Stimulated activated CD4-positive, alpha-beta T cell treated with anti-CD3 and anti-CD28 coated beads, Interleukin-1b, Interleukin-23, amount 100 ng/mL, for 48 hours (primary cell): ENCODE data around the gene BICC1.

Experiments
- DNase-seq: peaks from one replicate; pipeline ENCODE4 v3.0.0-alpha.2; 2020

Gene BICC1

DNA sequence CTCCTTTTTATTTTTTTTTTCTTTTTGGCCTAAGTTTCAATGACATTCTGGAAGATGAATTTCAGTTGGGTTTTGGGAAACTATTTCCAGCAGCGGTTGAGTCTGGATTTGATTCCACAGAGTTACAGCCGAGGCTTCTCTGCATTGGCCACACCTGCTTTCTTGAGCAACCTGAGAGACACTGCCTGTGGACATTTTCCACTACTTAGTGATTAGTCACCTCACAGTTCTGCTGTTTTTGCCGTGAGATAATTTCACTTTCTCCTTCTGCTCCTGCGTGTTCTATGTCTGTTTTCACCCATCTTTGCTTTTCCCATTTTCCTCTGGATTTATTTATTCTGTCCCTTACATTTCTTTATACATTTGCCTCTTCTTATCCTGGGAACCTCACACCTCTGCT lies 243.0 kb downstream of the BICC1 start:
- DNase-seq = no peak

DNA sequence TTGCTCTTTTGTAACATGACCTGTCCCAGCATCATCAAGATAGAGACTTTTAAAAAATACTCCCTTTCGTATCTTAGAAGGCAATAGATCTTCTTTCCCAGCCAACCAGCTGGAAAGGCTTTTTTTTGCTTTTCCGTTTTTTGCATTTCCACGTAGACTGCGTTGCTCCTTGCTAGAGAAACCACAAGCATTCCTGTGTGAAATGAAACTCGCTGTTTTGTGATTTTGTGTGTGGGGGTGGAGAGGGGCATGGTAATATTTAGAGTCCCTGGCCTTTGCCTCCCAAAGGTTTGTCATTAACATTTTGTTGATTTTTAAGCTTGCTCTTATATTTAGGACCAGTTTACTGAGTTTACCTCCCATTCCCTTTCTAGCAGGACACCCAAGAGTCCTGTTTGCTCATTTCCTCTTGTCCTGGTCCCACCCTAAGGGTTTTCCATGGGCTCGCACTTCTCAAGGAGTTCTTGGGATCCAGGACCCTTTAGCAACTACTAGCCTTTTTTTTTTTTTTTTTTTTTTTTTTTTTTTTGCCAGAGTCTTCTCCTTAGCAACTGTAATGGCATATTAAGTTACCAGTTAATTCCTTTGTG lies 243.6 kb downstream of the BICC1 start:
- no peak for DNase-seq

DNA sequence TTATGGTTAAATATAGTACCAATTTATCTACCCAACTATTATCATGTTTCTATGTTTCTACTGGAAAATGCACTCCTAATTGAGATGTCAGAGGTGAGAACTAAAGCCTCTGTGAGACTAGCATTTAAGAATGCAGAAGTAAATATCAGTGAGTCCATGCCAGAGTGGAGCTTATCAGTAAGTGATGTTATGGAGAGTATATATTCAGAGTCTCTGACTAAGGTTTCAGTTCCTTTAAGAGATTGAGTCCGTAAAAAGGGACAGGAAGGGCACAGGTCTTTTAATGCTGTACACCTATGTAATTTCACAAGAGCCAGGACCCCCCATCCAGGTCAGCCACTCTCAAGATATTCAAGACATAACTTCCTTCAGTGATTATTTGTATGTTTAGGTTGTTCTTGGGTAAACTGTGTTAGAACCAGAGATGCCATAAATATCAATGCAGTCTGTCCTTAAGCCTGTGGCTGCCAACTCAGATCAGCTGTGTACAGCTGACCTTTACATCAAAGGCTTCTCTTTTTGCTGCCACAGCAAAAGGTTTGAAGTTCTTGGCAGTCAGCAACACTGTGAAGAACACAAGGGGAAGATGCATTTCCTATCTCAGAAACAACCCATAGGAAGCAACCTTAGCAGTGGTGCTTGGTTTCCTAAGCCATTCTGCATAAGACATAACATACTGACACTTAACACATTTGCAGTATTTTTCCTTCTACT lies 244.8 kb downstream of the BICC1 start:
- DNase-seq = no peak

DNA sequence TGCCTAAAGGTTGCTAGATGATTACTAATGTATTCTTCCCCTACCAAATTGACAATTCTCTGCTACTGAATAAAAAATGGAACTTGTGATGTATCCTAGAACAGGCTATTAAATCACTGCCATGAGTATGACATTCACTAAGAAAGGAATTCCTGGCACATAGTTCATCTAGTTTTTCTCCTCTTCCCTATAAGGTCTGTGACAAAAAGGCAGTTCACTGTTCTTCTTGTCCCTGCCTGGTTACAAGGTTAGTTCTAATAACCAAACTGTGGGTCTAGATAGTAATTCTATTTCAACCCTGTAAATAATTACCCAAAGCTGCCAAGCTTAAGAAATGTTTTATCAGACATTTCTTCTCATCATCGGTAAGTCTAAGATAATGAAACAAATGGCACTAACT lies 245.6 kb downstream of the BICC1 start:
- no peak for DNase-seq

DNA sequence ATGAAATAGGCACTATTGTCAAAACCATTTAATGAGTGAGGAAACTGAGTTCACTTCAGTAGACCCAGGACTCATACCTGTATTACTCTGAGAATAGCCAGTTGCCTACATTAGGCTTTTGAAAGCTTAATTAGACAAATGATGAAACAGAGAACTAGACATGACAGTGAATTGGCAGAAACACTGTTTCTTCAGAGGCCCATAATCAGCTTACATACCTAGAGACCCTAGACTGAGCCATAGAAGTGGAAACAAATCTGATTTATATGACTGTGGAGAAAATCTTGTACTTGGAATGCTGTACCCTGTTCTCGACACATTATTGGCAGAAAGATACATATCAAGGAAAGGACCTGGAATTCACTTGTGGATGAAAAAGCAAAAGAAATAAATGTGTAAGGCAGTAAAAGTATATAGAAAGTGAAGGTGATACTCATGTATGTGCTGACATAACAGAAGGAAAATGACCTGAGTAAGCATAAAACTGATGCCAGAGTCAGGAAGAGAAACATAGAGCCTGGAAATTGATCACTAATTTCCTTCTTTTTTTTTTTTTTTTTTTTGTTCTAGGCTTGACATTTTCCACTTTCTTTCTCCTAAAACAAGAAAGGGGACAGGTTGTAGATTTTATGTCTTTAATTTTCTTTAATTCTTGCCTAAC lies 251.5 kb downstream of the BICC1 start:
- DNase-seq = no peak

DNA sequence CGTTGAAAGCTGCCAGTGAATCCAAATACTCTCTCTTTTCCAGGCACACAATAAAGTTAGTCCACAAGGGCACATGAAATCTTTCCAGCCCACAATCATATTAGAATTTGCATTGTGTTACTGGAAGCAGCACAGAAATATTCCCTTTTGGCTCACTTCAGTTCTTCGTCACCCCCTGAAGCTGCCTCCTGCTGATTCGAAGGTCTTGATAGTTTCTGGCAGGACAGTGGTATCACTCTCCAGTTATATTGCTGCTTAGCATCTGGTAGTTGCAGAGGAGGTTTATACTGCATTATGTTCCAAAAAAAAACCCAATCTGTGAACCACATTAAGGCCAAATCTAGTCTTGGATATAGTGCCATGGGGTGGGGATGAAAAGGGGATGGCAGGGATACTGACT lies 253.2 kb downstream of the BICC1 start:
- no peak for DNase-seq

DNA sequence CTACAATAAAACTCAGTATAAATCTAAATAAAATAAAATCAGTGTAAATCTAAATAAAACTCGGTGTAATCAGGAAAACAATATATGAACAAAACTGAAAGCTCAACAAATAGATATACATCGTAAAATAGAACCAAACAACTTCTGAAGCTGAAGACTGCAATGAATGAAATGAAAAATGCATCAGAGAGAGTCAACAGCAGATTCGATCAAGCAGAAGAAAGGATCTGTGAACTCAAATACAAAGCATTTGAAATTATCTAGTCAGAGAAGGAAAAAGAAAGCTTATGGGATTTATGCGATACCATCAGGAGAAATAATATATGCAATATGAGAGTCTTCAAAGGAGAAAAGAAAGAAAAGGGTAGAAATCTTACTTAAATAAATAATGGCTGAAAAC lies 255.0 kb downstream of the BICC1 start:
- no peak for DNase-seq

DNA sequence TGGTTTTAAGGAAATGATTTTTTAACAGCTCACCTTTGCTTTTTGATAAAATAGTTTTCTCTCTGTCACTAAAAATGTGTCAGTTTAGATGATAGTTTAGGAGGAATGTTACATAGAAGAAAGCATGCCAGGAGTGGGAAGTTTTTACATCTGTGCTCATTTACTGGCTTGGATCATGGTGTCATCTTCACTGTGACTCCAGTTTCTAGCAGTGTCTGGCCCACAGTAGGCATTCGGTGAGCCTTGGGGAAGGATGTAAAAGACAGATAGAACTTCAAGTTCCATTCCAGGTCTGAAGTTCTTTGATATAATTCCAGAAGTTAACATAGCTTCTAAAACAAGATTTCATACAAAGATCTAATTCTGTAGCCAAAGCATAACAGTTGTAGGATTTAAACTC lies 259.2 kb downstream of the BICC1 start:
- DNase-seq = no peak

DNA sequence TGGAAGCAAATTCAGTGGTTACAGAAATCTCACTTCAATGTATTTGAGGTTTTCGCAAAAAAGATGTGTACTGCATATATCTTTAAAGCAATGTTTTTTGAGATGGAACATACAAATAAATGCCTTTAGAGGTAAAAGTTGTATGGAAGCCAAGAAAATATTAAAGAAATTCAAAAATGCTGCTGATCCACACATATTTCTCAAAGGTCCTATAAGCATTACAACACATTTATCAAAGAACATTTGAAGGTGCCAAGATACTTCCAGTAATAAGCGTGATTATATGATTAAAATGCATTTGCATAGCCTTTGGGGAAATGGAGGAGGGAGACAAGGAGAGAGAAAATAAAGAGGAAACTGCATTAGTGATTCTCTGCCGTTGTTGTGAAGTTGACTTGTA lies 260.1 kb downstream of the BICC1 start:
- DNase-seq = no peak

DNA sequence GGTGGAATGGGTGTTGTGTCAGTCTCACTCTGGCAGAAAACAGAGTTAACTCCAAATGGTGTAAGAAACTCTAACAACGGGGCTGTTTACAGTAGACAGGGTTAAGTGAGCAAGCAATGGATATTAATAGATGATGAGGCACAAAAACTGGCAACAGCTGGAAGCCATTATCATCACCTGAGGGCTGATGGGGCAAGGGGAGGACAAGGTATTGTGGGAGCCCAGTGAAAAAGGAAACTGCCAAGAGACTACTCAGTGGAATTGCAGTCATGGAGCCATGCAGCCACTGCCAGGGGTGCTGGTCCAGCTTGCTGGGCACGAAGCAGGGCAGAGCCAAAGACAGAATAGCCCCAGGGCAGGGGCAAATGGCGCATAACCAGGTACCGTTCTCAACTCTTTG lies 260.7 kb downstream of the BICC1 start:
- DNase-seq = no peak

DNA sequence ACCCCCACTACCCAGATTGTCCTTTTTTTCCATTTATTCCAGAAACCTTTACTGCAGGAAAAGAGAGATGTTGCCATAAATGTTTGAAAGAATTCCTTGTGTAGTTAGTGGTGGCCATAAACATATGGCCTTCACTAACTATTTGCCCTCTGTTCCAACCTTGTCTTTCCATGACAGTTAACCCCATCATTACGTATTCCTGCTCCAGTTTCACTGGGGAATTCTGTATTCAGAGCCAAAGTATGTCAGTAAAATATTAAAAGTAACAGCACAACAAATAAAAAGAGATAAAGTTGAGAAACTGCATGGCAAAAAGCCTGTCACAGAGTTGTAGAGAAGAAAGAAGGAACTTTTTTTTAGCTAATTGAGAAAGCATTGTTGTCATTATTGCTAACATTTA lies 261.3 kb downstream of the BICC1 start:
- DNase-seq = no peak

DNA sequence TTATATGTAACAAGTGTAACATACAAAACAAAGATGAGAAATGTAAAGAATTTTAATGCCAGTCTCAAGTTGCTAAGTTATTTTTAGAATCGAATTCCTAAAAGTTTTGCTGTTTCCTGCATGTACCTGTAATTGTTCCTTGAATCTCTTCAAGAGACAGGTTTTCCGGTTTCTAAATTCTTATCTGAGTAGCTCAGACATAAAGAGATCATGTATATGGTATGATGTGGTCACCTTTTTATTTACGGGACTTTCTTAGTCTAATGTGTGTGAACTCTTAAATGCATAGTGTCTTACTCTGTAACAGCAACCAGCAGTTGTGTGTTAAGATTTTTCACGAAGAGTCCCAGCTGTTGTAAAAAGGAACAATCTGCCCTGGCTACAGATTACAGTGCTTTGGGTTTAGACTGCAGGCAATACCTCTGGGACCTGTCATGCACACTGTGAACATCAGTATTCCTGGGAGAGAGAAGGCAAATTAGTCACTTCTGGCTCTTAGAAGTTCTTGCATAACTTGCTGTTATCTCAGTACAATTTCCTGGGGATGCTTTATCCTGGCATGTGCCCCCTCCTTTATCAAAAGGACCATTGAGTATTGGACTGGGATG lies 263.4 kb downstream of the BICC1 start:
- DNase-seq = no peak

DNA sequence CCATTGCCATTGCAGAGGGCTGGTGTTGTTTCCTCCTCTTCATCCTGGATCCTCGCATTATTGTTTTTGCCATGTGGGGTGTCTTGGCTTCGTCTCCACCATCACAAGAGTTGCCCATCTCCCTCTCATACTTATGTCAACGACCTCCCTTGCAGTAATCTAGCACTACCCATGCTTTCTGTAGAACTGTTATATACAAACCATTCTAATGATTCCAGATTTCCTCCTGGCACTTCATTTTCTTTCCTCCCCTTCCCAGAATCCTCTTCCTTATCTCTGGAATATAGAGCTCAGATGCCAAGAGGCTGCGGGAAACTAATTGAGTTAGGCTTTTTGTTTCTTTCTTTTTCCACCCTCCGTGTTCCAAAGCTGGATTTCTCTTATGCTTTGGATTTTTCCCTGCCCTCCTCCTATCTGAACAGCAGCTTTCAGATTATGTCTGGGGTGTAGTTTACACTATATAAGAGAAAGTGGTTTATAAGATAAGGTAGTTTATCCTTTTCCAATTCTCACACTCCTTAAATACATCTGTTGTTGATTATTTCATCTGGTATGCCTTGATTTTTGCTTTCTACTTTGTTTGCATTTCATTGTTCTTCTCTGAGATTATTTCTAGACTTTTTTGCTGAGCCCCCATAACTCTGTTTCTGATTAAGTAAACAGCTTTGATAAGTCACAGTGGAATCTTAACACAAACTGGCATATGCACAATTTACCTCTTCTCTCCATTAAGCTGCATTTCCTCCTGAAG lies 264.1 kb downstream of the BICC1 start:
- DNase-seq = no peak

DNA sequence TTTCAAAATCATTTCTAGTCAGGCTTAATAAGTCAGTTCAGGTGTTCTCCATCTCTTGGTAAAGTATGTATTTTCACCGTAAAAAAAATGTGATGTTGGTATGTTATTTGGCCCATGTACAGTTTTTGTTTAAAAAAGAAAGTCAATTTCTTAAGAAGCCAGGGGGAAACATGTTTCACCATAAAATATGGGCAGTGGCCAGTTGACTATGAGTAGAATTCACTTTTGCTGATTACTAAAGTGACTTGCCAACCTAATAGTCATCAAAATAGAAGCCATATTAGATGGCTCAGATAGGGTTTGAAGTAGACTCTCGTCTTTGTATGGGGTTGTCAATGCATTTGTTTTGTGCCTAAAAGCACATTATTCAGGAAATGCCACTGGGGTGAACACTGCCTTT lies 266.3 kb downstream of the BICC1 start:
- DNase-seq = no peak

DNA sequence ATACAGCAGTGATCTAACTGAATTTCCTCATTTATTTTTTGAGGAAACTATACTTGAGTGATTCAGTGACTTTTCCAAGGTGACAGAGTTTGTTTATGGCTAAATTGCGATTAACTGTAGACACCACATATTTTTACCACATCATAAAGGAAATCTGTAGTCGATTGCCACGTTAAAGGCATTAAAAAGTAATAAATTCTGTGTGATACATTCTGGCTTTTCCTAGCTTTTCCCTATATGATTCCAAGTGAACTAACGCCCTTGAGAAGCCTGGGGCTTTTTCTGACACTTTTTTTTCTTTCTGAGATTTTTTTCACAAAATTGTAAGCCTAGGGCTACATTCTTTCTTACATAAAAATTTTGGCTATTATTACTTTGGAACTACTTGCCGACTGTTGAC lies 266.9 kb downstream of the BICC1 start:
- DNase-seq = no peak

DNA sequence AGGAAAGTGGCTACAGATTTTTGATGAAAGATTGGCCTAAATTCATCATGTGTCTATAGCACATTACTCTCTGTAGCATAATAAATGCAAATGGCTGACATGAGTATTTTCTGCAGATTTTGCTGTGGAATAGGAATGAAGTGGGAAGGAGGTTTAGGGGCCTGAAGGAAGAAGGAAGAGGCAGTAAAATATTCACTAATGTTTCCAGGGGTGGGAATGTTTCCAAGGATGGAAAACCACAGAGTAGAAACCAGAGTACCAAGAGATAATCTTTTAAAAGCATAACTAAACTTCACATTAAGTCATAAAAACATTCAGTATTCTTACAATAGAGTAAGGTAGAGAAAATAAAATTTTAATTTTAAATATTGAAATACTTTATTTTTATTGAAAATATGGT lies 267.8 kb downstream of the BICC1 start:
- no peak for DNase-seq

DNA sequence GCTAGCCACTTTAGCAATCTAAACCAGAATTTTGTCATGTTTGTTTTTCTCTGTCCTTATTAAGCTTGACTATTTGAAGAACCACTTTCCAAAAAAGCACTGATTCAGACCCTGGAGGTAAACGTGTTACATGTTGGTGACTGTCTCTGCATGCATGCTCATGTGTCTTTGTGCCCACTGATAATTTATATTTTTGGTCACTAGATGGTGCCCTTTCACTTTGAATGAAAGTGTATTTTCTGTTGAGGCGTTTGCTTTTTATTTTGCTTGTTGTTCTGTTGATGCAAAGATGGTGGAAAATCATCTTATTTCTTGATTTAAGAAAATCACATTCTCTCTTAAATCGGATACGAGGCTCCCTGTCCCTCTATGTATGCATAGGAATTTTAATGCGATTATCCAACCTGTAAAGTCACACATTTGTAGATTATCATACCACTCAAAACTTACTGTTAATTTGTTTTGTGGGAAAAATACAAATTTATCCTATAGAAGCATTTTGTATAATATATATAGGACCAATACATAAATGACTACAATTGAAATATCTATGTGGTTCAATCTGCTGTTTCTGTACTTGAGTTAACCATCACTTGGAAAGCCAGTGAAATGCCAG lies 269.3 kb downstream of the BICC1 start:
- DNase-seq = no peak

DNA sequence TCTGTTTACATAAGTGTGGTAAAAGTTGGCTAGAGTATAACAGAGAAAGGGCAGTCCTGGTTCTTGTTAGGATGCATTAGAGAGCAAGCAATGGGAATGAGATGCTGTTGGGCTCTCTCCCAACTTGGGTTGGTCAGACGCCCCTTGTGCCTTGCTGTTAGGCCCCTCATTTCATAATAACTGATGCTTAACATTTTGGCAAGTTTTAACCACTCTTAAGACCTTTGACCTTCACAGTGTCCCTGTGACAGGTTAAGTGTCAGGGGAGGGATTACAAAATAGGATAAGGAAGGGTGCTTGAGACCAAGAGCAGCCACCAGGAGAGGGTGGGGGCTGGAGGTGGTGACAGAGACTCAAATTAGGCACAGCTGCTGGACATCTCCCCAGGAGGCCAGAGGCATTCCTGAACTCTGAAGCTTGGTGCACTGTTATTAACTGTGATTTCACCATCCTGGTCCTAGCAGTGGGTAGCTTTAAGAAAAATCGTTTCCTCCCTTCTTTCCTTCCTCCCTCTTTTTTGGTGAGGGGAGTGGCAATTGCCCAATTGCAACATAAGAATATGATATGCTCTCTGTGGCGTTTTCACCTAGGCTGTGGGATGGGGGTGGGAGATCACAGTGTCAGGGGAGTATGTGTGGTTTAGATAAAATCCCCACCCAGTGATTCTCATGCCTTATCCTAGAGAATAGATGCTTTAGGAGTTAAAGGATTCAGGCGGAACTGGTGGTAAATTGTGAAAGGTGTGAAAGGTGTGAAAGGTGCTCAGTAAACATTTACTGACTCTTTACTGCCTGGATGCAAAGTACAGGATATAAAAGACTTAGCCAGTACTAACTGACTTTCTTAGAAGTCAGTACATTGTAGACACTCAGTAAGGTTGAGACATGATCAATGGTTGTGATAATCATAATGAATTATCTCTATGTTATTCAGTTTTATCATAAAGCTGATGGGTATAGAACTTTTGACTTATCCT lies 270.5 kb downstream of the BICC1 start:
- DNase-seq = no peak

DNA sequence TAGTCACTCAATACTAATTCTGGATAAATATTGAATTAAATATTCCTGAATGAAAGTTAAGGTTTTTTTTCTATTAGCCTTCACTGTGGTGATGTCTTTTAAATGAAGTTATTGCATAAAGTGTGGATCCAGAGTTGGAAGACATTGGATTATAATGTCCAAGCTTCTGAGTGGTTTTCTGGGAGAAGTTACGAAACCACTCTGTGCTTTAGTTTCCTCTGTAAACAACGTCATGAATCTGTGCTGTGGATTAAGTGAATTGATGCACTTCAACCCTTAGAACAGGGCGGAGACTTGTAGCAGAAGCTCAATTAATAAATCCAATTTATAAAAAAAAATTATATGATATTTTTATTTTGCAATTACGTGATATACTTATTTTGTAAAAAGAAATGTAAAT lies 271.7 kb downstream of the BICC1 start:
- DNase-seq = no peak

DNA sequence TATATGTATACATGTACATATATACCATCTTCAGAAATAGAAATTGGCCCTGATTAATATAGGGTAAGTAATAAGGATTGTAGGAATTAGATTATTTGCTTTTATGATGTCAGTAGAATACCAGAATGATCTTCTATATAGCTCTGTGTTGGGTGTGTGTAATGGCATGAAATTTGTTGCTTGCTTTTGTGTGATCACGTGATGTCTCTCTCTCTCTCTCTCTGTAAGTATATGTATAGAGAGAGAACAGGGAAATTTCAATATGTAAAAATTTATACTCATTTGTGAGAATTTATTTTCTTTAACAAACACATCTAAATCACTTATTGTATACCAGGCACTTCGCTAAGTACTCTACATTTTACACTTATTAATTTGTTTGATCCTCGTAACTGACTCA lies 272.7 kb downstream of the BICC1 start:
- no peak for DNase-seq

DNA sequence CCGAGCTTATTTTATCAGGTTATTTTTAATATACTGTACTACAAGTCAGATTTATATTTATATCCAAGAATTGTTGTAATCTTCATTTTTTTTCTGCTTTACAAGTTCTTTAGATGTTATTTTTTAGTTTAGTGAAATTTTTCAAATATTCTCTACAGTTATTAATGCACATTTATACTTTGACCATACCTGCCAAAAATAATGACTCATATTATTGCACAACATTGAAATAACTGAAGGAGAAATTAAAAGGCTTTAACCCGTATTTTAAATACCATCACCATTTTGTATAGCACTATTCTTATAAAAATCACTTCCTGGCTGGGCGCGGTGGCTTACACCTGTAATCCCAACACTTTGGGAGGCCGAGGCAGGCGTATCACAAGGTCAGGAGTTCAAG lies 278.5 kb downstream of the BICC1 start:
- no peak for DNase-seq

DNA sequence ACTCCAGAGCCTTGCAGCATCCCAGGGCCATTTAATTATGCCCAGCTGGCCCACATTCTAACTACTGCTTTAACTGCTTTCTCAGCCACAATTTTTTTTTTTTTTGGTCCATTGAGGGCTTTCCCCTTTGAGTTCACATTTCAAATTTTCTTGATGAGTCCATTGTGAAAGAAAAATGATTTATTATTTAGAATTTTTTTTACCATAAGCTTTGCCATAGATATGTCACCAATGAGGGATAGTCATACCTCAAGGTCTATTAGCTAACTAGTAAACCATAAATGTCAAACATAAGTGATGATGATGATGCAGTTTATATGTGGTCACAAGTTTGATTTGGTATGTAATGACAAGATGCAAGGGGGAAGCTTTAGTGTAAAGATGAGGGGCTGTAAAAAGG lies 282.9 kb downstream of the BICC1 start:
- DNase-seq = no peak
